Stimulated activated CD4-positive, alpha-beta T cell treated with anti-CD3 and anti-CD28 coated beads, Interleukin-15, amount 100 ng/mL, for 48 hours (primary cell): ENCODE results near the gene ADGRA1.
"Not testable (repeated sequence)": the region's sequence is repeated elsewhere in the genome, so short reads cannot be mapped to it uniquely, and the experiment has no call there.

ENCODE experiments used
- DNase-seq, 2 donors: peaks; one replicate each; pipeline ENCODE4 v3.0.0-alpha.2; 2020; ENCODE audit warnings: low read depth in 2 of 2

ADGRA1 gene

DNA sequence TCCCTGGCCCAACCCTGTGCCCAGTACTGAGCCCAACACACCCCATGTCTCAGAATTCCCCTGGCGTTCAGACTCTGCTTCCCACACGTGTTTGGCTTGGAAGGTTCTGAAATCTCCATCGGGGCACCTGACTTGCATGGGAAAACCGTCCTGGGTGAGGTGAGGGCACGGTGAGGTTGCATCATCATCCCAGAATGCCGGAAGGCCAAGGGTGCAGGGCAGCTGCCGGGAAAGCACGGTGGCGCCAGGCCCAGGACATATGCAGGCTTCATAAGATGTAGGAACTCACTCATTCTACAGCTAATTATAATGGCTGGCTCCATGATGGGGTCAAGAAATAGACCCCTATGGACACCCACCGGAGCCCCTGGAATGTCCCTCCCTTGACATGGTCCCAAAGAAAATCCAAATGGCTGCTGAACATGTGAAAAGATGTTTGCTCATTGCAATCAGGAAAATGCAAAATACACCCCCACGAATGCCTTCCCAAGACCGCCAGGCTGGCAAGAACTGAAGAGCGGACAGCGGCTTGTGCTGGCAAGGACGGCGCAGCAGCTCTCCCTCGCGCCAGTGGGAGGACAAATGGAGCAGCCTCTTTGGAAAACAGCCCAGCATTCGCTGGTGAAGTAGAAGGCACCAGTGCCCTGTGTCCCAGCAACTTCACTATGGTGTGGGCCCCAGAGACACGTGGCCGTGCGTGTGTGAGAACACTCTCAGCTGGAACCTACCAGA, 74.6 kb downstream of the ADGRA1 start:
- no peak for DNase-seq

DNA sequence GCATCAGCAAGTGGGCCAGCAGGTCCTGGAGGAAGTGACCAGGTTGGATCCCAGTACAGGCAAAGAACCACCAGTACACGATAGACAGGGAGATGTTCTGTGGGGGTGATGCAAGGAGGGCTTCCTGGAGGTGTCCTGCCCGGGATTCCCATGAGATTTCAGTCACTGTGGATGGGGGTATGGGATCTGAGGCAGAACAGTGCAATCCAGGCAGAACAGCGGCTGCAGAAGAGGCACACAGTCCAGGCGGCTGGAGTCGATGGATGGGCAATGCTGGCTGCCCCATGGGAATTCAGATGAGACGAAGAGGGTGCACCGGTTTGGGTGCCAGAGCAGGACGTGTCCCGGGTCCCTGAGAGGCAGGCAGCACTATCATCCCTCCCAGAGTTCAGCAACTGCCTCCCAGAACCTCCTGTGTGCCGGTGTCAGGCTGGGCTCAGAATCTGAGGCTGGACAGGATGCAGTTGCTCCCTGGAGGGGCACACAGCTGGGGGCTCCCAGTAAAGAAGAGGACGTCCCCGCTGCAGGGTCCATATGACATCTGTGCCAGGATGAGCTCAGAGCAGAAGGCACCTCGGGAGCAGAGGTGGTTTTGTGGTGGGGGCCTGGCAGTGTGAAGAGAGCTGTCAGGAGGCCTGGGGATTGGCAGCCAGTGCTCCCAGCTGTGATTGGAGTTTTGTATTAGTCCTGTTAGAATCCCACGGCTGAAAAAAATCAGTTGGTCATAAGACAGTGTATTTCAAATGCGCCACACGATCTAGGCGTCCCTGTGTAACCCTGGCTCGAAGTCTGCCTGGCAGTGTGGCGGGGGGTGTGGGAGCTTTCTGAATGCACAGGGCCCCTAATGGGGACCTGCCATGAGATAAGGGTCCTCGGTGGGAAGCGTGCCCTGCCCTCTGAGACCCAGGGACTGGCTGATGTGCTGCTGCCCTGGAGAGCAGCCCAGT, 75.5 kb downstream of the ADGRA1 start:
- DNase-seq, result no peak

DNA sequence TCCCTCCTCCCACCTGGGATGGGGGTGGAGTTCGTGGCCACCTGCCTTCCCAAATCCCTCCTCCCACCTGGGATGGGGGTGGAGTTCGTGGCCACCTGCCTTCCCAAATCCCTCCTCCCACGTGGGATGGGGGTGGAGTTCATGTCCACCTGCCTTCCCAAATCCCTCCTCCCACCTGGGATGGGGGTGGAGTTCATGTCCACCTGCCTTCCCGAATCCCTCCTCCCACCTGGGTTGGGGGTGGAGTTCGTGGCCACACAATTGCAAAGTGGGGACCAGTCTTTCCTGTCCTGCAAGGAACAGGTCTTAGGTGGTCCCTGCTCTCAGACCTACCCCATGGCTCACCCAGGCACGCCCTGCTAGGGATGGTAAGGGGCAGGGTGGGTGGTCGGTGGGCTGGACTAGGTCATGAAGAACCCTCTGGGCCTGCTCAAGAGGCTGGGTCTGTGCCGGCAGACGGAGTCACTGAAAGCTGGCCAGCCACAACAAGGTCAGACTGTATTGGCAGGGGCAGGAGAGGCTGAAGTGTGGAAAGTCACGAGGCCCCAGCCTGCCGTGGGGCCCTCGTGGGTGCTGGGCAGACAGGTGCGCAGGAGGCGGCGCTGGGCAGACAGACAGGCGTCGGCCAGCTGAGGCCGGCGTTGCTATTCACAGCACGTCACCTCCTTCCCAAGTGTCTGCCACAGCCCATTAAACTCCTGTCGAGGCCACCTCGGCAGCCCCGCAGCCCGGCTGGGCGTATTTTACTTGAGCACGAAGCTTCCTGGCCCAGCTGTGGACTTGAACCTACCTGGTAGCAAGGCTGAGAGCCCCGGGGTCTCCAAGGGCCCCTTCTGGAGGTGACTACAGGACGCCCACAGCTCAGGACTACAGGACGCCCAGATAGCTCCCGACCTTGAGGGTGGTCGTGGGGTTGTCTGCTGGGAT, 76.4 kb downstream of the ADGRA1 start:
- no peak for DNase-seq

GRCh38 chr10:133164816-133165555, 77.3 kb downstream of the ADGRA1 start:
- no peak for DNase-seq

DNA sequence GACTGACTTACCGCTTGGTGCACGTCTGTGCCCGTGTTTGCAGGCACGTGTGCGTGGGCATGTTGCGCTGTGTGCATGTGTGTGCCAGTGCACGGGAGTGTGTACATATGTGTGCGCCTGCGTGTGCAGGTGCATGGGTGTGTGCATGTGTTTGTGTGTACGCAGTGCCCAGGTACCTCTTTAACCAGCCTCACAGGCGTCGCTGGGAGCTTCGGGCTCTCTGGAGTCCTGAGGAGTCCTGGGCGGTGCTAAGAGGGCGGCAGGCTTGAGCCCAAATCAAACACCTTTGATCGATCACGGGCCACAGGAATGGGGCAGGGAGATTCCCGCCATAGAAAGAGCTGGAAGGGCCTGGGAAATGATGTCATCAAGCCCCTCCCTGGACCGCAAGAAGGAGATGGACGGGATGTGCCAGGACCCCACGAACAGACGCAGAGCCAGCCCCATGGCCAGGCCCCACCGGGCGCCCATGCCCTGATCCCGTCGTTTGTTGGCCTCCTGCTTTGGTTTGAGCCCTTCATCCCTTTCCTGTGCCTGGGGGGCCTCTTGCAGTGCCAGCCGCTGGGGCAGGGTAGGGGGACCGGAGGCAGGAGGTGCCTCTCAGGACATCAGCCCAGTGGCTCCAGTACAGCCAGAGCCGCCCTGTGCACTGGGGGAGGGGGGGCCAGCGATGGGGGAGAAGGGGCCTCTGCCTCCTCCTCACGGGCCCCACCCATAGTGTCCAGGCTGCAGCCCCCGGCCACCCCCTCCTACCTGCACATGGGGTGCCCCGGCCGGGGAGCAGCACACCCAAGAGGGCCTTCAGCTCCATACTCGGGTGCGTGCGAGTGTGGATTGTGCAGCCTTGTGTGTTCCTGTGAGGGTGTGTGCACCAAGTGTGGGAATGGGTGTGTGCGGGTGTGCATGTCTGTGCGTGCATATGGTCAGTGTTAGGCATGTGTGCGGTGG, 78.1 kb downstream of the ADGRA1 start:
- DNase-seq, result no peak

- no peak for DNase-seq
These were observed 78.7 kb downstream of the ADGRA1 start for GRCh38 chr10:133166504-133166827.

DNA sequence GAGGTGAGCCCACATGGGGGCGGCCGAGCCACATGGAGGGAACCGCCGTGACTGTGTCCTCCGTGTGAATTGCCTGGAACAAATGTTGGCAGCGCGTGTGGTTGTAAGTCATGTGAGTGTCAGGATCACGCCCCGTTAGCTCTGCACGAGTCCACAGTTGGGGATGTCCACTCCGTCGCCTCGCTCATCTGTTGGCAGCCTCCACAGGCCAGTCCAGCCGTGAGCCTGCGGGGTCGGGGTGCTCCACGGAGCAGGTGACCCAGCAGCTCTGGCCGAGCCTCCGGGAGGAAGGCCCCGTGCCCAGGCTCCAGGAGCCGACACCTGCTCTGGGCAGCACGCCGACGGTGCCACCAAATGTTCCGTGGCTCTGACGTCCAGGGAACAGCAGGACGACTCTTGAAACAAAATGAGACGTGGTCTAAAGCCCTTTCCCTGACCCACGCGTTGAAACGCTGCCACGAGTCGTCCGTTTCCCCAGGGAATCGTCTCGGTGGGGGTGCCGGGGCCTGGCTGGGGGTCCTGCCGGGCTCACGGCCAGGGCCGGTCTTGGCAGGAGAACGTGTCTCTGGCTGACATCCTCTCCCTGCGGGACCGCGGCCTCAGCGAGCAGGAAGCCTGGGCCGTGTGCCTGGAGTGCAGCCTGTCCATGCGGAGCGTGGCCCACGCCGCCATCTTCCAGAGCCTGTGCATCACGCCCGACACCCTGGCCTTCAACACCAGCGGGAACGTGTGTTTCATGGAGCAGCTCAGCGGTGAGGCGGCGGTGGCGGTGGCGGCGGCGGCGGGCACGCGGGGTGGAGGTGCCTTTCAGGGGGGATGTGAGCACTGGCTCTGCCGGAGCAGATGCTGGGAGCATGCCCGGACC, 79.3 kb downstream of the ADGRA1 start:
- DNase-seq, result no peak

- DNase-seq, result no peak
These were observed 80.2 kb downstream of the ADGRA1 start for GRCh38 chr10:133167693-133168616.

DNA sequence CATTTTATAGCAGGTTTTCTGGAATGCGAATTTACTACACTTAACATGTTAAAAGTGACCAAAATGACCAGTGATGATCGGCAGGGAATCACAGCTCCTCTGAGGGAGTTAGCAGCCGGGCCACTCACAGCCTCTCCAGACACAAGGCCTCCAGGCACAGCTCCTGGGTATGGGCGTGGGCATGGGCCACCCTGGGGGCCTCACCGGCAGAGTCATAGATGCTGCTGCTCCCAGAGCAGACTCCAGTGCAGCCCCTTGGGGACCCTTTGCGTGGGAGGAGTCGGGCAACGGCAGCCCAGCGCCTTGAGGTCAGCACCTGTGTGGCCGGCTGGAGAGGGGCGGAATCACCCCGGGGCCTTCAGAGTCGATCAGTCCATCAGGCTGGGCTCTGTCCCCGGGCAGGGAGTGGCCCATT, 80.9 kb downstream of the ADGRA1 start:
- no peak for DNase-seq

- DNase-seq, result no peak
These were observed 81.6 kb downstream of the ADGRA1 start for GRCh38 chr10:133169173-133169947.

GRCh38 chr10:133170092-133170491, 82.4 kb downstream of the ADGRA1 start:
- DNase-seq, result no peak

- DNase-seq, result no peak
These were observed 86.3 kb downstream of the ADGRA1 start for GRCh38 chr10:133173860-133174640.

- no peak for DNase-seq
These were observed 87.1 kb downstream of the ADGRA1 start for GRCh38 chr10:133174689-133175263.

DNA sequence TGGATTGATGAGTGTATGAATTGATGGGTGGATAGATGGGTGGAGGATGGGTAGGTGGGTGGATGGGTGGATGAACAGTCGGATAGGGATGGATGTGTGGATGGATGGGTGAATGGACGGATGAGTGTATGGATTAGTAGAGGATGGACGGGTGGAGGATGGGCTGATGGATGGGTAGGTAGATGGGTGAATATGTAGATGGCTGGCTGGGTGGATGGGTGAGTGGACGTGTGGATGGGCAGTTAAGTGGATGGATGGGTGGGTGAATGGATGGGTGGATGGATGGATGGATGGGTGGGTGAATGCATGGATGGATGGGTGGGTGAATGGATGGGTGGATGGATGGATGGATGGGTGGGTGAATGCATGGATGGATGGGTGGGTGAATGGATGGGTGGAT, 87.9 kb downstream of the ADGRA1 start:
- DNase-seq, result not testable (repeated sequence)

DNA sequence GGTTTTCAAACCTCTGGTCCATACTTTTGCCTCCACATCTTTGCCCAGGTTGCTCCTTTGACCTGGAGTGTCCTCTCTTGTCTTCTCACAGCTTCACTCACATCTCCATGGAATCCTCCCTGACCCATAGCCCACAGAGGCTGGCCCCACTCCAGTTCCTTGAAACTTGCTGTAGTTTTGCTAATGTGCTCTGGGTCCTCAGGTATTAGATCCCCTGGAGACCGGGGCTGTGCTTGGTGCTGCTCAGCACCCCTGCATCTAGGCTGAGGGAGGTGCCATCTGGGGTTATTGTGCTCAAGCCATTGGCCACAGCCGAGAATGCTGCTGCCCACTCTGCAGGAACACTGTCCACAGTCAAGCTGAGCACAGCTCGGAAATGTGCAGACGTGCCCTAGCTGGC, 88.8 kb downstream of the ADGRA1 start:
- DNase-seq, result no peak
